IMR-90 (cell line): ENCODE results near the gene C3orf22. TPM values are rescaled to one million over a fixed set of nuclear protein-coding genes. Genes with fewer than 3 reads are reported as not detected.

Experiments used
- ATAC-seq: fragments of 200-7000 bp; cut with Tn5 transposase; 2 replicates; pipeline ENCODE4 v1.9.1; 2020; ENCODE audit warnings: low read depth, mild to moderate bottlenecking, moderate library complexity
- BruUV-seq: library from RNA; stranded (reverse); fragments of 400-500 nt; replicated peaks from 2 replicates; lab custom pipeline; 2021; lab: Mats Ljungman, UMichigan
- CTCF ChIA-PET: fragments of 300-600 bp; formaldehyde crosslinking; extraction: SDS; loops from one replicate; lab custom pipeline; 2021; ENCODE audit warnings: antibody characterized with exemption; lab: Yijun Ruan, JAX
- POLR2A ChIA-PET: fragments of 300-600 bp; sonication (Branson Sonifier 250); formaldehyde crosslinking; loops from one replicate; lab custom pipeline; 2022; ENCODE audit warnings: antibody characterized with exemption; ENCODE audit not compliant: unreplicated experiment; lab: Charles Lee
- DNase-seq: peaks from one replicate; pipeline ENCODE4 v3.0.0; 2013
- H2AFZ ChIP-seq: replicated peaks from 2 replicates; pipeline ENCODE3; 2013; ENCODE audit warnings: low read length, mild to moderate bottlenecking; ENCODE audit not compliant: poor library complexity
- H2AK5ac ChIP-seq: 2 replicates; pipeline ENCODE4 v1.6.1; 2013; ENCODE audit warnings: low read depth, low read length, inconsistent platforms
- H2AK9ac ChIP-seq: replicated peaks from 2 replicates; pipeline ENCODE3; 2013; ENCODE audit warnings: mild to moderate bottlenecking, low read depth, low read length, moderate library complexity; ENCODE audit not compliant: poor library complexity
- H2BK120ac ChIP-seq: 2 replicates; pipeline ENCODE4 v1.6.1; 2013; ENCODE audit warnings: low read depth, low read length, inconsistent platforms
- H2BK15ac ChIP-seq: 3 replicates; pipeline ENCODE4 v1.6.1; 2013; ENCODE audit warnings: low read depth, low read length, inconsistent platforms
- H2BK20ac ChIP-seq: 2 replicates; pipeline ENCODE4 v1.6.1; 2013; ENCODE audit warnings: low read depth, mild to moderate bottlenecking, inconsistent platforms, low read length, moderate library complexity
- H2BK5ac ChIP-seq: 2 replicates; pipeline ENCODE4 v1.6.1; 2013; ENCODE audit warnings: mild to moderate bottlenecking, low read depth, low read length, inconsistent platforms; ENCODE audit not compliant: poor library complexity, severe bottlenecking
- H3K14ac ChIP-seq: replicated peaks from 2 replicates; pipeline ENCODE4 v1.6.1; 2013; ENCODE audit warnings: low read depth, low read length, inconsistent platforms
- H3K18ac ChIP-seq: 2 replicates; pipeline ENCODE4 v1.6.1; 2013; ENCODE audit warnings: low read depth, low read length, control low read depth
- H3K23ac ChIP-seq: 2 replicates; pipeline ENCODE4 v1.6.1; 2013; ENCODE audit warnings: low read depth, low read length, inconsistent platforms
- H3K27ac ChIP-seq: 2 replicates; pipeline ENCODE4 v1.5.1; 2013; ENCODE audit warnings: mild to moderate bottlenecking, control low read depth, low read length; ENCODE audit not compliant: insufficient read depth
- H3K27me3 ChIP-seq: 2 replicates; pipeline ENCODE4 v1.6.1; 2013; ENCODE audit warnings: low read length; ENCODE audit not compliant: control insufficient read depth, insufficient read depth
- H3K36me3 ChIP-seq: 2 replicates; pipeline ENCODE4 v1.6.1; 2013; ENCODE audit warnings: low read length, mixed read lengths; ENCODE audit not compliant: control insufficient read depth, insufficient read depth
- H3K4ac ChIP-seq: 2 replicates; pipeline ENCODE4 v1.6.1; 2013; ENCODE audit warnings: low read depth, low read length, inconsistent platforms
- H3K4me1 ChIP-seq: 2 replicates; pipeline ENCODE4 v1.6.1; 2013; ENCODE audit warnings: low read length, mixed read lengths; ENCODE audit not compliant: control insufficient read depth, insufficient read depth
- H3K4me2 ChIP-seq: 2 replicates; pipeline ENCODE4 v1.6.1; 2013; ENCODE audit warnings: low read depth, mild to moderate bottlenecking, control low read depth, low read length, moderate library complexity
- H3K4me3 ChIP-seq: 2 replicates; pipeline ENCODE4 v1.5.1; 2013; ENCODE audit warnings: low read depth, mild to moderate bottlenecking, control low read depth, low read length, moderate library complexity; ENCODE audit not compliant: insufficient read depth
- H3K56ac ChIP-seq: 2 replicates; pipeline ENCODE4 v1.6.1; 2013; ENCODE audit warnings: low read length, inconsistent platforms; ENCODE audit not compliant: insufficient read depth; ENCODE audit errors: extremely low read depth
- H3K79me1 ChIP-seq, 2 experiments: 2 replicates each; pipeline ENCODE4 v1.6.1; 2013; ENCODE audit warnings: low read length in 2 of 2, inconsistent platforms in 1 of 2, low read depth in 1 of 2
- H3K9ac ChIP-seq: 2 replicates; pipeline ENCODE4 v1.6.1; 2013; ENCODE audit warnings: low read depth, low read length, control low read depth
- H3K9me1 ChIP-seq: 2 replicates; pipeline ENCODE4 v1.6.1; 2013; ENCODE audit warnings: low read length, inconsistent platforms; ENCODE audit not compliant: insufficient read depth
- H3K9me3 ChIP-seq: 2 replicates; pipeline ENCODE4 v1.6.1; 2013; ENCODE audit warnings: low read length; ENCODE audit not compliant: control insufficient read depth, insufficient read depth
- H4K20me1 ChIP-seq: 2 replicates; pipeline ENCODE4 v1.6.1; 2013; ENCODE audit warnings: low read length, inconsistent platforms; ENCODE audit not compliant: insufficient read depth
- H4K5ac ChIP-seq: 2 replicates; pipeline ENCODE4 v1.6.1; 2013; ENCODE audit warnings: mild to moderate bottlenecking, low read depth, low read length, control low read depth
- H4K8ac ChIP-seq, 2 experiments: 2 replicates each; pipeline ENCODE4 v1.6.1; 2013; ENCODE audit warnings: low read depth in 2 of 2, low read length in 2 of 2, control low read depth in 1 of 2, inconsistent platforms in 1 of 2
- H4K91ac ChIP-seq: 2 replicates; pipeline ENCODE4 v1.6.1; 2013; ENCODE audit warnings: low read depth, low read length, inconsistent platforms; ENCODE audit not compliant: insufficient read depth
- BHLHE40 ChIP-seq: fragments of 150-350 bp; IDR thresholded peaks from 2 replicates; pipeline ENCODE4 v1.6.1; 2016; ENCODE audit warnings: mild to moderate bottlenecking, low read depth, low read length
- CHD1 ChIP-seq: IDR thresholded peaks from 2 replicates; pipeline ENCODE4 v1.6.1; 2012; ENCODE audit warnings: low read depth, low read length, improper control_type of control experiment
- CTCF ChIP-seq: conservative IDR thresholded peaks from 2 replicates; pipeline ENCODE4 v1.5.1; 2012; ENCODE audit warnings: mild to moderate bottlenecking, low read depth, low read length, improper control_type of control experiment
- ELK1 ChIP-seq: fragments of 150-350 bp; IDR thresholded peaks from 2 replicates; pipeline ENCODE4 v1.6.1; 2016; ENCODE audit warnings: low read depth, mild to moderate bottlenecking, low read length, moderate library complexity, borderline replicate concordance
- RFX5 ChIP-seq: IDR thresholded peaks from 2 replicates; pipeline ENCODE4 v1.8.0; 2012; ENCODE audit warnings: low read depth, mild to moderate bottlenecking, low read length, moderate library complexity
- USF2 ChIP-seq: fragments of 150-350 bp; IDR thresholded peaks from 2 replicates; pipeline ENCODE4 v1.6.1; 2017; ENCODE audit warnings: mild to moderate bottlenecking, antibody characterized with exemption, low read length, low read depth
- WGBS, 2 experiments: methylation state at CpG; one replicate each; pipeline versions ENCODE4 v1.1.5 to v1.1.7; 2013; ENCODE audit warnings: missing lambda C conversion rate in 2 of 2; ENCODE audit not compliant: insufficient read length in 1 of 2; ENCODE audit errors: extremely low coverage in 2 of 2; 5-methylcytosine and 5-hydroxymethylcytosine counted together
- dilution Hi-C: fragments of 300-500 bp; cut with HindIII; formaldehyde crosslinking; loops from one replicate; pipeline ENCODE4 v1.14.3; 2018; ENCODE audit warnings: low sequenced_read_pairs; ENCODE audit not compliant: unreplicated experiment
- in situ Hi-C: fragments of 300-500 bp; cut with MboI; formaldehyde crosslinking; loops from 3 replicates; pipeline ENCODE4 v1.14.3; 2019; ENCODE audit warnings: low sequenced_read_pairs, inconsistent platforms, mixed read lengths
- intact Hi-C: fragments of 100-400 bp; cut with micrococcal nuclease; formaldehyde crosslinking; loops from 2 replicates; pipeline ENCODE4 v1.10.0; 2022
- polyA plus RNA-seq, 3 experiments: library from polyadenylated mRNA; depleted of rRNA; stranded (reverse); fragments of >200 nt; gene quantifications; 2 replicates each; pipeline ENCODE4 v1.2.3, GENCODE V29; 2012; ENCODE audit warnings: low replicate concordance in 1 of 3
- total RNA-seq: library from RNA; depleted of rRNA; stranded (reverse); fragments of >200 nt; gene quantifications from 2 replicates; pipeline ENCODE4 v1.2.3, GENCODE V29; 2012

C3orf22 gene
- total and polyA plus RNA-seq, 2 of the 4 experiments (the other 2 are of a cell fraction), result not detected

- Histone ChIP-seq H2BK5ac (no peak overlapping the region), H2BK120ac (no peak overlapping the region), H3K4me2 (no peak overlapping the region), H2BK15ac (no peak overlapping the region), H4K20me1 (no peaks in the 10 kb centered on the region), H3K4me3 (no peak overlapping the region), H3K36me3 (no peaks in the 10 kb centered on the region), H2AFZ (no peak overlapping the region), H3K18ac (no peak overlapping the region), H3K14ac (no peak overlapping the region), H3K9me1 (no peaks in the 10 kb centered on the region), H2AK9ac (no peak overlapping the region), H3K27ac (no peak overlapping the region), H4K8ac (no peak overlapping the region), H3K9ac (no peak overlapping the region), H3K56ac (no peak overlapping the region), H3K27me3 (peaks cover 27% of the 10 kb centered on the region; the same call in 1 of the 2 replicates), H3K9me3 (no peaks in the 10 kb centered on the region), H4K5ac (no peak overlapping the region), H3K4ac (no peak overlapping the region), H4K91ac (no peak overlapping the region), H3K4me1 (no peaks in the 10 kb centered on the region), H2BK20ac (no peak overlapping the region), H2AK5ac (no peak overlapping the region), H3K79me1 (no peaks in the 10 kb centered on the region), H3K23ac (no peak overlapping the region)
- CTCF ChIA-PET, result no interaction called here
- WGBS, 2 experiments, result 60% methylated on average over 5 of the region's 18 CpGs; no CpG with 5 or more reads in 1 of the 2 experiments
- BruUV-seq, result no TSS peak
- ATAC-seq, result no peak
- POLR2A ChIA-PET, result no interaction called here
- TF ChIP-seq CHD1, result no peak
- no peak for TF ChIP-seq CTCF
- TF ChIP-seq BHLHE40, result no peak
- TF ChIP-seq USF2, result no peak
- TF ChIP-seq RFX5, result no peak
- TF ChIP-seq ELK1, result no peak
- intact Hi-C loops, result no loop called here
- dilution Hi-C loops, result no loop called here
- no peak for DNase-seq
- in situ Hi-C loops, result no loop called here
These were observed 49.0 kb downstream of the C3orf22 start for GRCh38 chr3:126509597-126510307.
